HG02623 (cell line): ENCODE data around the gene CEP78.
A peak's percentile ranks its signal among the peaks of the same experiment; 100 is the strongest.
"Not testable (repeated sequence)": the region's sequence is repeated elsewhere in the genome, so short reads cannot be mapped to it uniquely, and the experiment has no call there.

Experiments used
- ATAC-seq: cut with Tn5 transposase; IDR thresholded peaks from one replicate; pipeline ENCODE4 v1.9.1; 2021; ENCODE audit warnings: moderate library complexity; ENCODE audit not compliant: unreplicated experiment

CEP78 gene, protein sequence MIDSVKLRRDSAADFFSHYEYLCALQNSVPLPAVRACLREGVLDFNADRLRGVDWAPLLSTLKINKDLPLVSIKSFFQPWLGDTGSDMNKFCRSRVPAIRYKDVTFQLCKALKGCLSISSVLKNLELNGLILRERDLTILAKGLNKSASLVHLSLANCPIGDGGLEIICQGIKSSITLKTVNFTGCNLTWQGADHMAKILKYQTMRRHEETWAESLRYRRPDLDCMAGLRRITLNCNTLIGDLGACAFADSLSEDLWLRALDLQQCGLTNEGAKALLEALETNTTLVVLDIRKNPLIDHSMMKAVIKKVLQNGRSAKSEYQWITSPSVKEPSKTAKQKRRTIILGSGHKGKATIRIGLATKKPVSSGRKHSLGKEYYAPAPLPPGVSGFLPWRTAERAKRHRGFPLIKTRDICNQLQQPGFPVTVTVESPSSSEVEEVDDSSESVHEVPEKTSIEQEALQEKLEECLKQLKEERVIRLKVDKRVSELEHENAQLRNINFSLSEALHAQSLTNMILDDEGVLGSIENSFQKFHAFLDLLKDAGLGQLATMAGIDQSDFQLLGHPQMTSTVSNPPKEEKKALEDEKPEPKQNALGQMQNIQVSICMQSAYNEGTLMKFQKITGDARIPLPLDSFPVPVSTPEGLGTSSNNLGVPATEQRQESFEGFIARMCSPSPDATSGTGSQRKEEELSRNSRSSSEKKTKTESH

DNA sequence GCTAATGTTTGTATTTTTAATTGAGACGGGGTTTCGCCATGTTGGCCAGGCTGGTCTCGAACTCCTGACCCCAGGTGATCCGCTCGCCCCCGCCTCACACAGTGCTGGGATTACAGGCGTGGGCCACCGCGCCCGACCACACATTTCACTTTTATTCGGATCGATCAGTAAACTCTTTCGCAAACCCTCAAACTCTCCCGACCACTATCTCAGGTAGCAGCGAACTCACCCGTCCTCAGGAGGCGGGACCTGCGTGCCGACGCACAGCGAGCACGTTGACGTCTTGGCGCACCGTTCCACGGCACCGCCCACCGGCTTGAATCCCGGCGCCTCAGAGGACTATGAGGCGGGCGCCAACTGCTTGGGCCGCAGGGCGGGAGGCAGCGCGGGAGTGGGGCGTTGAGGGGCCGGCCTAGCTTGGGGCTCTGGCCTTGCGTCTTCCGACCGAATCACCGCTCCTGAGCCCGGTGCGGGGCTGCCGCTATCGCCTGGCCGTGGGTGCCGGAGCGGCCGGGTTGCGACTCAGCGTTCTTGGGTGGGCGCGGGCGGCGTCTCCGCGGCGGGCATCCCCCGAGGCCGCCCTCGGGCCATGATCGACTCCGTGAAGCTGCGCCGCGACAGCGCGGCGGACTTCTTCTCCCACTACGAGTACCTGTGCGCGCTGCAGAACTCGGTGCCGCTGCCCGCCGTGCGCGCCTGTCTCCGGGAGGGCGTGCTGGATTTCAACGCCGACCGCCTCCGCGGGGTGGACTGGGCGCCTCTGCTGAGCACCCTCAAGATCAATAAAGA, at the start of gene CEP78:
Gene CEP78, plus strand, starts transcription at position 314 of the 789 bp plus-strand sequence. Its CDS starts 276 bp downstream, at position 590.
- ATAC-seq = peak; percentile 99

DNA sequence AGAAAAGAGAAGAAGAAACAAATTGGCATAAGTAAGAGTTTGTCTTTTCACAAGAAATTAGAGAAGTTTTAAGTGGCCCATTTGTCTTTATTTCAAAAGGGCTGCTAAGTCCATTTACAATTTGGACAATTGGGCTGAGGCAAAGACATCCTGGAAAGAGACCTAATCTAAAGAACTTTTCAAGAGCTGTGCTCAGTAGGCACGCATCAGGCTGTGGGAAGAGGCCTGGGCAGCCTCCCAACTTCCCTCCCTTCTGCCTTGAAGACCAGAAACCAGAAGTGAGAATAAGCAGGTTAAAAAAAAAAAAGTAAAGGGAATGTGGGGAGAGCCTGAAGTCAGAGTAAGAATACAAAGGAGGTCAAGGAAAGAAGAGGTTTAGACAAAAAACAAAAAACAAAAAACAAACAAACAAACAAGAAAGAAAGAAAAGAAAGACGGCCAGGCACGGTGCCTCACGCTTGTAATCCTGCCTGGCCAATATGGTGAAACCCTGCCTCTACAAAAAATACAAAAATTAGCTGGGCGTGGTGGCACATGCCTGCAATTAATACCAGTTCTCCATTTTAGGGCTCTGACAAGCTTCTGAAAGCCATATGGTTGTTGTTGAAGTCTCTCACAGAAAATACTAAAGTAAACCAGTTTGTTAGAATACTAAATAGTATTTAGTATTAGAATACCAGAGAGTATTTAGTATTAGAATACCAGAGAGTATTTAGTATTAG, 48.0 kb upstream of the CEP78 start:
- ATAC-seq = no peak

DNA sequence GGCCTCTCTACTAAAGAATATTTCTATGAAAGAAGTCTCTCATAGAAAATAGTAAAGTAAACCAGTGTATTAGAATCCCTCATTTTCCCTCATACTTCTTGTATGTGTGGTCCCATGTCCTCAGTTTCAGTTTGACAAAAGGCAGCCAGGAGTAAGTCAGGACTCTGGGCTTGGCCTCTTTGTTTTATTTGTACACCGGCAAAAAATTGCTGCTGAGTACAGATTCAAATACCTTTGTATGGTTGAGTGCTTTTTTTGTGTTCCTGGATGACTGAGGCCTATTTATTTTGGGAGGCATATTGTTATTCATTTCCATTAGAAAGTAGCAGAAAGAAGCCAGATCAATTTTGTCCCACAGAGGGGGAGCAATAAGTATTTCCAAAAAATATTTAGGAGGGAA, 47.3 kb upstream of the CEP78 start:
- ATAC-seq = no peak

DNA sequence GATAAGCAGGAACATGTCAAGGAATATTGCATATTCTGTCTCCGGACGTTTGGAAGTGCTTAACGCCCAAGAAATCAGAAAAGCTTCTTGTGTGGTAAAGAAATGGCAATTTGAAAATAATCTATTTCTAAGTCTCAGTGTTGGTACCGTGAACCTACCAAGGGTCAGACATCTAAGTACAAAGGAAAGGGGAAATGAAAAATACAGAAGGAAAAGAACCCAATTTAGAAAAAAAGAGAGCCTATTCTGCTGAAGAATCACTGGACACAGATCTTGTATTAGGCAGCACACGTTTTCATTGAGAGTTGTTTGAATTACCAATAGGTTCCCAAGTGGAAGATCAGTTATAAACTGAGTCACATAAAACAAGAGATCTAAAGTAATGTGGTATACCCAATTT, 46.9 kb upstream of the CEP78 start:
- ATAC-seq = no peak

DNA sequence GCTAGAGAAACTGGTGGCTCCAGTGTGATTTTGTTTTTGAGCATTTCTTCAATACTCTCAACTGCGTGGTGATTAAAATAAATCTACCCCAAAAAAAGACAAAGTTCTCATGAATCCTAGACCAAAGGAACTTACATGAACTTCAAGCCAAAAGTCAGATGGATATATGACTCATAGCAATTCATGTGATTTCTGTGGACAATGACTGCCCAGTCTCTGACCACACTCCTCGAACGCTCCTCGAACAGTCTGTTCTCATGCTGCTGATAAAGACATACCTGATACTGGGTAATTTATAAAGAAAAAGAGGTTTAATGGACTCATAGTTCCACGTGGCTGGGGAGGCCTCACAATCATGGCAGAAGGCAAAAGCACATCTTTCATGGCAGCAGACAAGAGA, 46.4 kb upstream of the CEP78 start:
- no peak for ATAC-seq

DNA sequence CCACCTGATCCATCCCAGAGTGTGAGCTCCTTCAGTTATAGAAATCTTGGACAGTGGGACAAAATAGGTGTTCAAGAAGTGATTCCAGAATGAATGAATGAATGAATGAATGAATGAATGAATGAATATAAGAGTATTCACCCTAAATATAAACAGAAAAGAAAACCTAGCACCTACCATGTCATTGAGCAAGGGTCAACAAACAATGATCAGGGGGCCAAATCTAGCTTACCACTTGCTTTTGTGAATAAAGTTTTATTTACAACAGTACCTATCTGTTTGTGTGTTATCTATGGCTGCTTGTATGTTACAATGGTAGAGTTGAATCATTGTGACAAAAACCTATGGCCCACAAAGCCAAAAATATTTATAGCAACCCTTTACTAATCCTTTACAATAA, 43.9 kb upstream of the CEP78 start:
- ATAC-seq = no peak

DNA sequence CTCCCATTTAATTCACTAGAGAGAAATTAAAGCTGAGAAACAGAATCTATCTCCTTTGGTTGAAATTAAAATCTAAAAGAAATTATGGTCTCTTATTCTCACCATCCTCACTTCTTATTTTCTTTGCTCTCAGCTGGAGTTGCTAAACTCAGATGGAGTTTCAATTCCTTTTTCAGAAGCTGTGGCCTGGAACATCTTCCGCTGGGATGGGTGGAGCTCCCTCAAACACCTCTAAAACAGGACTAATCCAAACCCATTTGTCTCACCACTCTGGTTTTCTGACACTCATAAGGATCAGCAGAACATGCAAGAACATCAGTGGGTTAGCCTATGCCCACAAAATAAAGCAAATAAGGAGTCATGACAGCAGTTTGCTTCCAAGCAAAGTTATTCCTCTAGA, 39.6 kb upstream of the CEP78 start:
- ATAC-seq = peak; percentile 64

DNA sequence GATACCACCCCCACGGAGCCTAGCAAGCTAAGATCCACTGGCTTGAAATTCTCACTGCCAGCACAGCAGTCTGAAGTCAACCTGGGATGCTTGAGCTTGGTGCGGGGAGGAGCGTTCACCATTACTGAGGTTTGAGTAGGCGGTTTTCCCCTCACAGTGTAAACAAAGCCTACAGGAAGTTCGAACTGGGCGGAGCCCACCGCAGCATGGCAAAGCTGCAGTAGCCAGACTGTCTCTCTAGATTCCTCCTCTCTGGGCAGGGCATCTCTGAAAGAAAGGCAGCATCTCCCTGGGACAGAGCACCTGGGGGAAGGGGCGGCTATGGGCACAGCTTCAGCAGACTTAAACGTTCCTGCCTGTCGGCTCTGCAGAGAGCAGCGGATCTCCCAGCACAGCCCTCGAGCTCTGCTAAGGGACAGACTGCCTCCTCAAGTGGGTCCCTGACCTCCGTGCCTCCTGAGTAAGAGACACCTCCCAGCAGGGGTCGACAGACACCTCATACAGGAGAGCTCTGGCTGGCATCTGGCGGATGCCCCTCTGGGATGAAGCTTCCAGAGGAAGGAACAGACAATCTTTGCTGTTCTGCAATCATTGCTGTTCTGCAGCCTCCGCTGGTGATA, 34.6 kb upstream of the CEP78 start:
- ATAC-seq = peak; percentile 82

DNA sequence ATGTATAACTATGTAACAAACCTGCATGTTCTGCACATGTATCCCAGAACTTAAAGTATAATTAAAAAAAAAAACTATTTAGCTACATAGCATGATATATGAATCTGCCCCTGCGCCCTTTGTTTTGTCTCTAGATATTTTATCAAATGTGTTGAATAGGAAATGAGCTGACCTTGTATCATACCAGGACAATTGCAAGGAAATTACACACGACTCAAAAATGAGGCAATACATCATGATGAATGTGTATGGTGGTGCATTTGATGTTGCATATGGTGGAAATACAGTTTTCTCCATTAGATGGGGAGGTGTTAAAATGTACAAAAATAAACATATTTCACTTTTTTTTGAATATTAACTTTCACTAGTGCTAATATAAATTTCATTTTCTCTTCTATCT, 28.6 kb upstream of the CEP78 start:
- ATAC-seq = no peak

DNA sequence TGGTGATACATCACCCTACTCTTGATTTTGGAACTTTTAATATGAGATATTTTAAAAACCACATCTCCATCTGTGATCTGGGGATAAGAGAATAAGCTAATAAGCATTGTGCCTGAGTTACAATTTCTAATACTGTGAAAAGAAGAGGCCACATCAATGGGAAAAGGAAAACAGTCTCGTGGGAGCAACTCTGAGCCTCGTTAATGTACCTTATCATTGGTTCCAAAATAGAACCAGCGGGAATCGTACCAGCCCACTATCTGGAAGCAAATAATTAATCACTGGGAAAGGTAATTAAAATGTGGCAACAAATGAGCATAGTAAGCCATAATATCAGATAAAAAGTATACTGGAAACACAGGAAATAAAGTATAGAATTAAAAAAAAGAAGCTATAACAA, 28.0 kb upstream of the CEP78 start:
- ATAC-seq = no peak

DNA sequence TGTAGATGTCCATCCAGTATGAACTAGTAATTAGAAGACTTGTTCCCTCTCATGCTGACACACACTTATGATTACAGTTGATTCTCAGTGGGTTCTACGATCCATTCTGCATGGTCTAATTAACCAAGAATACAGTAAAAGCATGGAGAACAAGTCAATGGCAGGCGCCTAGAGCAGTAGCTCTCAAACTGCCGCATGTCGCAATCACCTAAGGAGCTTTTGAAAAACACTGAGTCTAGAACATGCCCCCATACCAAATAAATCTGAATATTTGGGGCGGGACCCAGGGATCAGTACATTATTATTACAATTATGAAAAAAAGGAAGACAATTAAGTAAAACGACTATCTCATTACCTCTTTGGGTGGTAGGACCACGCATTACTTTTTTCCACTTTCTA, 26.7 kb upstream of the CEP78 start:
- no peak for ATAC-seq

DNA sequence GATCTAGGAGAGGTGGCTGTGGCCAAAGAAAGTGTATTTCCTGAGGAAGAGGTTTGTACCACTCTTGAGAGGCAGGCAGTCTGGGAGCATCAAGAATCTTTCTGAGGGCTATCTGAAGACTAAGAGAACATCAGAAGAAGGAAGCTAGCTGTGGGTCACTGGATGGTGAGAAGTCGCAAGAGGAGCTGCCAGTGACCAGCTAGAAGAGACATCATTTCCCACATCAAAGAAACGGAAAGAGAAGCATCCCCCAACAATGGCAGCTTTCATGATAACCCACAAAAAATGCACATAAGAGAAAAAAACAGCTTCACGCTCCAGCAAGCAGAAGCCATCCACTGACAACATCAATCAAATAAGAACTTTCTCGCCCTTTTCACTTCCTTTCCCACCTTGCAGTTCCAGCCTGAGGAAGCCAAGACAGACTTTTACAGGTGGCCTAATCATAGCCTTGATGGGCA, 25.0 kb upstream of the CEP78 start:
- ATAC-seq = no peak

DNA sequence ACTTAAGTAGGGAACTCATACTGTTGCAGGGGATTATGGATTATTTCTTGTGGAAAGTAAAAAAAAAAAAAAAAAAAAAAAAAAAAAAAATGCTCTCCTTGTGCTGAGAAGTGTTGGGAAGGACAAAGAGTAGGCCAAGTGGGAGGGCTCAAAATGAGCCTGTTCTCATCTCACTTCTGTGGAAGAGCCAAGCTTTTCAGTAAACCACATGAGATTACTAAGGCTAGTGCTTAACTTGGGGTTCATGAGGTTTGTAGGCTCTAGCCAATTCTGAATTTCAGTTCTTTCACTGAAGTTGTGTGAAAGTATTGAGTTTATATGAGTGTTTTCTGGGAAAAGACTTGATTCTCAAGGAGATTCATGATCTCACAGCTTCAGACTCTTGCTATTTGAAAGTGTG, 23.0 kb upstream of the CEP78 start:
- ATAC-seq = no peak

DNA sequence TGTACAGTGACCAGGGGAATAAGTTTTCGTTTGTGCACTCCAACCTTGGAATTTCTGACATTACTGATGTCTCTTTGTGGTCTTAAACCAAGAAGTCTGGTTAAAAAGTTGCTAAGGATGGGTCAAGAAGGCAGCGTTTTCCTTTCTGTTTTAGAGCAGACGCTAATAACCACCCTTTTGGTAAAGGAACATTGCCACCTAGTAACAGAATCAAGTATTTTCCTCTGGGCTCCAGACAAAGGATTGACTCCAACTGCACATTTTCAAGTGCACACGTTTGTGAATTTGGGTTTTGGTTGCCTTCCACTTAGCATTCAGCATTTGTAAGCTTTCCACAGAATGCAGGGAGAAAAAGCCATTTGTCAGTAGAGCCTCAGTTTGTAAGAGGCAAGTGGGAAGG, 22.2 kb upstream of the CEP78 start:
- no peak for ATAC-seq

DNA sequence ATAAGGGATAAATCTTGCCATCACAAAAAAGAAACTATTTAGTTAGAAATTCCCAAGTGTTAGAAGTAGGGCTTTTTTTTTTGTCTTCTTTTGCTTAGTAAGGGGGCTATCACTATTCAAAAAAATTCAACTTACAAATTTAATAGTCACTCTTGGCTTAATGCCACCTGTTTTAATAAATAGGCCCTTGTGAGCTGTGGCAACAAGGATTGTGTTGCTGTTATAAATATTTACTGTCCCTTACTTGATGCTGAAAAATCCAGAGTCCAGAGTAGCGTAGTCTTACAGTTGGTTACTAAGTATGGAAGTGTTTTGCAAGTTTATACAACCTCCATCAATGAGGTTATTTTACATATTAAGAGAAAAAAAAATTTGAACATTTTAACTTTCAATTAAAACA, 21.4 kb upstream of the CEP78 start:
- no peak for ATAC-seq

DNA sequence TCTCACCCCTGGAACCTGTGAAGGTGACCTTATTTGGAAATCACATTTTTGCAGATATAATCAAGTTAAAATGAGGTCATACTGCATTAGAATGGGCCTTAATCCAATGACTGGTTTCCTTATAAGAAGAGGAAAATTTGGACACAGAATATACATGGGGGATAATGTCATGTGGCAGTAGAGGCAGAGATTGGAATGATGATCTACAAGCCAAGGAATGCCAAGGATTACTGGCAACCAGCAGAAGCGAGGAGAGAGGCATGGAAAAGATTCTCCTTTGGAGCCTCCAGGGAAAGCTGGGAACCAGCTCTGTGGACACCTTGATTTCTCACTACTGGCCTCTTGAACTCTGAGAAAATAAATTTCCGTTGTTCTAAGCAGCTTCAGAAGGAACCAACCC, 20.2 kb upstream of the CEP78 start:
- no peak for ATAC-seq

DNA sequence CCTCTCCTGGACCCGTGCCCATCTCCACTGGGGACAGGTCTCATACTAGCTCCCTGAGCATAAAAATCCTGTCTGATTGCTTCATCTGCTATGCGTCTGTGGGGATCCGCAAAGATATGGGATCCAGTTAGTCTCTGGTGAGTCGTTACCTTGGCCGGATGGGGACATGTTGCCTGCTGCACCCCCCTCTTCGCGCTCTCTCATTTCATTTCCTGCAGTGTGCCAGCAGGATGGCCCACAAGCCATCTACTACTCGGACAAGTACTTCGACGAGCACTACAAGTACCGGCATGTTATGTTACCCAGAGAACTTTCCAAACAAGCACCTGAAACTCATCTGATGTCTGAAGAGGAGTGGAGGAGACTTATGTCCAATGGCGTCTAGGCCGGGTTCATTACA, 17.0 kb upstream of the CEP78 start:
- ATAC-seq = no peak

DNA sequence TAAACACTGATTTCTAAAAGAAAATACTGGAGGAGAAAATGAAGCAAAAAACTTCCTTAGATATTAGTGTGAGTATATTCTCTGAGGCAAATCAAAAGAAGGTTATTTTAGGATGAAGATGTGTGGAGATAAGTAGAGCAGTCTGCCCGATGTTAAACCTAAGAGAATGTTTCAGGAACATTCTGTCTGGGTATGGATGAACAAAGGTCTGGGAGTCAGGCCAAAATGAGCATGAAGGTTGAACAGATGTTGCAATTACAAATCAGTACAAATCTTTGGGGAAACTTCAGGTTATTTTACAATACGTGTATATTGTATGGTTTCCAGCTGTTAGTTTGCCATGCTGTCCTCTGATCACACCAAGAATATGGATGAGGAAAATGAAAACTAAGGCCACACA, 14.4 kb upstream of the CEP78 start:
- ATAC-seq = no peak

DNA sequence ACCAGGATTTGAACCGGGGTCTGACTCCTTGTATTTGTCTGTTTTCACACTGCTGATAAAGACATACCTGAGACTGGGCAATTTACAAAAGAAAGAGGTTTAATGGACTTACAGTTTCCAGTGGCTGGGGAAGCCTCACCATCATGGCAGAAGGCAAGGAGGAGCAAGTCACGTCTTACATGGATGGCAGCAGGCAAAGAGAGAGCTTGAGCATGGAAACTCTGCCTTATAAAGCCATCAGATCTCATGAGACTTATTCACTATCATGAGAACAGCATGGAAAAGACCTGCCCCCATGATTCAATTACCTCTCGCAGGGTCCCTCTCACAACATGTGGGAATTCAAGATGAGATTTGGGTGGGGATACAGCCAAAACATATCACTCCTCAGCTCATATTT, 14.0 kb upstream of the CEP78 start:
- not testable (repeated sequence) for ATAC-seq

DNA sequence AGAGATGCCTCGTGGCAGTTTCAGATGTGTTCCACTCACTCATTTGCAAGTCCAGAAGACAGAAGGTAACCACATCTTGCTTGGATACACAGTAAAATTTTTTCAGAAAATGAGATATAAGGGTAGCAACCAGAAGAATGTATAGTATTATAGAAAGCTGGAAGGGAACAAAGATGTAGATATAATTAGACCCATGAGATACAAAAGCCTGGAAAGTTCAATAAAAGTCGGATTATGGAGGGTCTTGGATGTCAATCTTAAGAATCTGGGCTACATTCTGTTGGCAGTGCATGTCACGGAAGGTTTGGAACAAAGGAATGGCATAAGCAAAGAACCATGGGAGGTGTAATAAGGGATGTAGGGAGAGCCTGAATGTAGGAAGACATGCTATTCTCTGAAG, 5.1 kb upstream of the CEP78 start:
- no peak for ATAC-seq

DNA sequence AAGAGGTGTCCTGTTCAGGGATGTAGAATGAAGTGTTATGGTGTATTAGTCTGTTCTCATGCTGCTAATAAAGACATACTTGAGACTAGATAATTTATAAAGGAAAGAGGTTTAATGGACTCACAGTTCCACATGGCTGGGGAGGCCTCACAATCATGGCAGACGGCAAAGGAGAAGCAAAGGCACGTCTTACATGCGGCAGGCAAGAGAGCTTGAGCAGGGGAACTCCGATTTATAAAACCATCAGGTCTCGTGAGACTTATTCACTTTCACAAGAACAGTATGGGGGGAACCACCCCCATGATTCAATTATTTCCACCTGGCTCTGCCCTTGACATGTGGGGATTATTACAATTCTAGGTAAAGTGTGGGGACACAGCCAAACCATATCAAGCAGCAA, 3.4 kb upstream of the CEP78 start:
- not testable (repeated sequence) for ATAC-seq
